Neuronal stem cell (in vitro differentiated cells): ENCODE data around the gene MAPK8IP2. TPM values are rescaled to one million over a fixed set of nuclear protein-coding genes. Genes with fewer than 3 reads are reported as not detected.
A peak's percentile ranks its signal among the peaks of the same experiment; 100 is the strongest.

Experiments
- DNase-seq: peaks from one replicate; pipeline ENCODE4 v3.0.0-alpha.2; 2013; ENCODE audit warnings: low spot score
- H2AFZ ChIP-seq: one replicate; pipeline ENCODE4 v1.6.1; 2013; ENCODE audit warnings: mild to moderate bottlenecking, low read length, inconsistent platforms
- H2AK5ac ChIP-seq: 2 replicates; pipeline ENCODE4 v1.6.1; 2013; ENCODE audit warnings: low read depth, mild to moderate bottlenecking, inconsistent platforms, low read length, moderate library complexity, mixed read lengths
- H2BK120ac ChIP-seq: 2 replicates; pipeline ENCODE4 v1.6.1; 2013; ENCODE audit warnings: low read depth, mild to moderate bottlenecking, inconsistent platforms, low read length, moderate library complexity, mixed read lengths
- H2BK12ac ChIP-seq: one replicate; pipeline ENCODE4 v1.6.1; 2013; ENCODE audit warnings: low read length, inconsistent platforms
- H2BK15ac ChIP-seq: 2 replicates; pipeline ENCODE4 v1.6.1; 2013; ENCODE audit warnings: mild to moderate bottlenecking, low read length, inconsistent platforms, mixed read lengths
- H2BK5ac ChIP-seq: one replicate; pipeline ENCODE4 v1.6.1; 2013; ENCODE audit warnings: inconsistent platforms, mild to moderate bottlenecking, low read length, moderate library complexity
- H3K14ac ChIP-seq: one replicate; pipeline ENCODE4 v1.6.1; 2013; ENCODE audit warnings: low read length, inconsistent platforms
- H3K18ac ChIP-seq: 2 replicates; pipeline ENCODE4 v1.6.1; 2013; ENCODE audit warnings: low read length, inconsistent platforms
- H3K23ac ChIP-seq: 2 replicates; pipeline ENCODE4 v1.6.1; 2013; ENCODE audit warnings: low read depth, mild to moderate bottlenecking, mixed read lengths, low read length, inconsistent platforms; ENCODE audit not compliant: poor library complexity
- H3K27ac ChIP-seq: replicated peaks from 3 replicates; pipeline ENCODE4 v1.5.1; 2013; ENCODE audit warnings: low read length, inconsistent platforms
- H3K27me3 ChIP-seq, 3 experiments: 2 replicates each; pipeline ENCODE4 v1.6.1; 2013; ENCODE audit warnings: low read length in 3 of 3, mild to moderate bottlenecking in 2 of 3, inconsistent platforms in 1 of 3, low read depth in 1 of 3, mixed read lengths in 1 of 3, moderate library complexity in 1 of 3; ENCODE audit not compliant: control insufficient read depth in 3 of 3, insufficient read depth in 3 of 3
- H3K36me3 ChIP-seq, 2 donors: replicated peaks in 1 of 2; 2 replicates each; pipeline ENCODE4 v1.6.1; 2013; ENCODE audit warnings: low read length in 2 of 2; ENCODE audit not compliant: control insufficient read depth in 2 of 2, insufficient read depth in 2 of 2
- H3K4ac ChIP-seq: 2 replicates; pipeline ENCODE4 v1.6.1; 2013; ENCODE audit warnings: inconsistent platforms, mild to moderate bottlenecking, low read length, moderate library complexity
- H3K4me1 ChIP-seq, 2 donors: 1 replicate in 1 of 2; 2 replicates in 1 of 2; pipeline ENCODE4 v1.6.1; 2013; ENCODE audit warnings: low read length in 2 of 2, low read depth in 1 of 2; ENCODE audit not compliant: control insufficient read depth in 2 of 2, insufficient read depth in 1 of 2
- H3K4me2 ChIP-seq: one replicate; pipeline ENCODE4 v1.6.1; 2013; ENCODE audit warnings: mild to moderate bottlenecking, low read length, inconsistent platforms; ENCODE audit not compliant: insufficient read depth, poor library complexity, severe bottlenecking
- H3K4me3 ChIP-seq, 2 donors: 2 replicates each; pipeline ENCODE4 v1.5.1; 2013; ENCODE audit warnings: low read length in 2 of 2, mild to moderate bottlenecking in 2 of 2, inconsistent platforms in 1 of 2, moderate library complexity in 1 of 2
- H3K79me1 ChIP-seq: one replicate; pipeline ENCODE4 v1.6.1; 2013; ENCODE audit warnings: low read depth, mild to moderate bottlenecking, inconsistent platforms, low read length, moderate library complexity
- H3K9ac ChIP-seq: one replicate; pipeline ENCODE4 v1.6.1; 2013; ENCODE audit warnings: mild to moderate bottlenecking, low read depth, low read length, inconsistent platforms; ENCODE audit not compliant: poor library complexity
- H3K9me3 ChIP-seq, 2 donors: replicated peaks in 1 of 2; 2 replicates each; pipeline versions ENCODE3 to v1.6.1; 2013; ENCODE audit warnings: low read length in 2 of 2, mild to moderate bottlenecking in 2 of 2, inconsistent platforms in 1 of 2, low read depth in 1 of 2, mixed read lengths in 1 of 2, moderate library complexity in 1 of 2; ENCODE audit not compliant: control insufficient read depth in 2 of 2, insufficient read depth in 1 of 2
- H4K8ac ChIP-seq: one replicate; pipeline ENCODE4 v1.6.1; 2013; ENCODE audit warnings: low read depth, mild to moderate bottlenecking, inconsistent platforms, low read length, moderate library complexity
- H4K91ac ChIP-seq: one replicate; pipeline ENCODE4 v1.6.1; 2013; ENCODE audit warnings: low read length, low read depth, mild to moderate bottlenecking, inconsistent platforms; ENCODE audit not compliant: poor library complexity
- WGBS, 2 donors: extraction: QIAGEN DNeasy Blood & Tissue Kit; methylation state at CpG; one replicate each; pipeline ENCODE4 v1.1.7; 2013; ENCODE audit warnings: missing lambda C conversion rate in 2 of 2, mixed read lengths in 1 of 2; ENCODE audit not compliant: insufficient read length in 2 of 2, insufficient replicate concordance in 1 of 2; ENCODE audit errors: extremely low coverage in 2 of 2; 5-methylcytosine and 5-hydroxymethylcytosine counted together
- polyA plus RNA-seq, 2 experiments: library from polyadenylated mRNA; stranded (reverse); fragments of 200-250 nt; gene quantifications; one replicate each; pipeline ENCODE4 v1.2.3, GENCODE V29; 2013

The MAPK8IP2 gene
- polyA plus RNA-seq (2013, experiment 1 of 2), result 1.2 TPM
- polyA plus RNA-seq (2013, experiment 2 of 2), result 1.2 TPM

DNA sequence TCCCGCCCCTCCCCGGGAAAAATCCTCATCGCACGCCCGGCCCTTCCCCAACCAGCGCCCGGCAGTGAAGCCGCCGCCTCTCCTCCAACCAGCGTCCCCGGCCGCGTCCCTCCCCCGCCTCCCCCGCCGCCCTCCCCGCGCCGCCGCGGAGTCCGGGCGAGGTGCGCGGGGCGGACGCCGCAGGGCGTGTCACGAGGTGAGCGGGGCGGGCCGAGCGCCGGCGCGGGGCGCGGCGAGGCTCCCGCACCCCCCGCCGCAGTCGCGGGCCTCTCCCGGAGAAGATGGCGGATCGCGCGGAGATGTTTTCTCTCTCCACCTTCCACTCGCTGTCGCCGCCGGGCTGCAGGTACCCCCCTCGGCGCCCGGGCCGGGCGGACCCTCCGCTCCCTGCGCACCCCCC, at the start of gene MAPK8IP2:
Gene MAPK8IP2 (plus strand): TSS at position 256 of the 400 bp plus-strand sequence. CDS start 26 bp downstream, at position 282.
- Histone ChIP-seq H2BK5ac (no peak within 1 kb of the TSS), H3K18ac (peak within 1 kb of the TSS; percentile 57), H2BK12ac (no peak within 1 kb of the TSS), H2AFZ (peak within 1 kb of the TSS; percentile 93), H3K4me1 (peaks cover 8 to 12% of the 10 kb centered on the region in 2 donors), H3K27ac (no peak within 1 kb of the TSS), H3K4me3 (peak within 1 kb of the TSS; percentile 46 to 77), H3K23ac (peak within 1 kb of the TSS; percentile 55), H4K91ac (no peak within 1 kb of the TSS), H2BK120ac (no peak within 1 kb of the TSS), H3K79me1 (peaks cover 2% of the 10 kb centered on the region), H3K9ac (peak within 1 kb of the TSS; percentile 50), H2AK5ac (no peak within 1 kb of the TSS), H3K36me3 (peaks cover 0 to 15% of the 10 kb centered on the region in 2 donors), H2BK15ac (no peak within 1 kb of the TSS), H3K4ac (no peak within 1 kb of the TSS), H4K8ac (no peak within 1 kb of the TSS), H3K9me3 (no peaks in the 10 kb centered on the region), H3K4me2 (peak within 1 kb of the TSS; percentile 66), H3K14ac (no peak within 1 kb of the TSS), H3K27me3 (peaks cover 0 to 17% (median 0%) of the 10 kb centered on the region in 3 experiments)
- no peak for DNase-seq
- no CpG with 5 or more reads among the region's 61 CpGs for WGBS, 2 donors

DNA sequence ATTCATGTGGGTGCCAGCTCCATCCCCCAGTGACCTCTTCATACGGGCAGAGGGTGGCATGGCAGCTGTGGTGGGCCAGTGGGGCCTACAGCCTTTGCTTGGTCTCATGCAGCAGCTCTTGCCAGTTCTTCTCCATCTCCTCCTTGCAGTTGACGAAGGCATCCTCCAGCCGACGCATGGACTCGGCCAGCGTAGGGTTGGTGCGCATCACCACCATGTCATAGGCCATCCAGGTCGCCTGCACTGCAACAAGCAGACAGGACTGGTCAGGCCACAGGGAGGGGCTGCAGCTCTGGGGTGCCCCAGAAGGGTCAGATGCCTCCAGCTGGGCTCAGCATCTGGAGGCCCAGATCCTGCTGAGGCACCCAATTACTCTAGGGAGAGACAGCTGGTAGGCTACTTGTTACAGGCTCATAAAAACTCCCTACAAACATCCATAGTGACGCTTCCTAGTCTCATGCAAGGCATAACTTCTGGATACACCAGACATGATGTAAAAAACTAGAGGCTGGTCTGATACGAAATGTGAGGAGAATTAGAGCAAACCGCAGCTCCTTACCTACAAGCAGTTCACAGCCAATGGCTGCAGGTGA, 49.3 kb upstream of the MAPK8IP2 start:
- no peak overlapping the region for H2AFZ ChIP-seq
- peaks cover 0 to 21% (median 0%) of the 10 kb centered on the region in 3 experiments for H3K27me3 ChIP-seq
- H2BK5ac ChIP-seq, result no peak overlapping the region
- no peaks in the 10 kb centered on the region for H3K9me3 ChIP-seq
- DNase-seq, result no peak
- no peak overlapping the region for H3K4me3 ChIP-seq
- H3K14ac ChIP-seq, result no peak overlapping the region
- no peak overlapping the region for H3K9ac ChIP-seq
- H3K79me1 ChIP-seq, result no peaks in the 10 kb centered on the region
- no peak overlapping the region for H2BK120ac ChIP-seq
- H3K27ac ChIP-seq, result no peak overlapping the region
- no CpG with 5 or more reads among the region's 11 CpGs for WGBS, 2 donors
- H3K4ac ChIP-seq, result no peak overlapping the region
- H3K36me3 ChIP-seq, result no peaks in the 10 kb centered on the region
- no peak overlapping the region for H2BK12ac ChIP-seq
- no peak overlapping the region for H3K18ac ChIP-seq
- no peak overlapping the region for H4K8ac ChIP-seq
- H3K4me2 ChIP-seq, result no peak overlapping the region
- no peak overlapping the region for H2BK15ac ChIP-seq
- no peak overlapping the region for H2AK5ac ChIP-seq
- no peak overlapping the region for H4K91ac ChIP-seq
- H3K23ac ChIP-seq, result peak overlapping the region; percentile 18
- H3K4me1 ChIP-seq, result no peaks in the 10 kb centered on the region

DNA sequence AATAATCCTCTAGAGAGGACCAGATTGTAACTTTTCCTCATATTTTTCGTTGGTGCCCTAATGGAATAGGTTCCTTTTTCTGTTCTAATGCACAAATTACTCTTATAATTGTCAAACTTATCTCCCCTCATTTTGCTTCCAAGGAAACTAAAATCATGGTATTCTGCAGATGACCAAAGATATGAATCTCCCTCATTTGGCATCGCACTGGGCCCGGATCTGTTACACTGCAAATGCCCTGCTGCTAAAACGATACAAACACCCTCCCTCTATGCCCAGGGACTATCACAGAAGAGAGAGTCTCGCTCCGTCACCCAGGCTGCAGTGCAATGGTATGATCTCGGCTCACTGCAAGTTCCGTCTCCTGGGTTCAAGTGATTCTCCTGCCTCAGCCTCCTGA, 47.3 kb upstream of the MAPK8IP2 start:
- Histone ChIP-seq H2BK15ac (no peak overlapping the region), H2BK12ac (no peak overlapping the region), H2AK5ac (no peak overlapping the region), H3K36me3 (no peaks in the 10 kb centered on the region), H4K8ac (no peak overlapping the region), H3K4me2 (no peak overlapping the region), H3K79me1 (no peaks in the 10 kb centered on the region), H3K4me1 (no peaks in the 10 kb centered on the region), H3K27me3 (peaks cover 0 to 21% (median 0%) of the 10 kb centered on the region in 3 experiments), H4K91ac (no peak overlapping the region), H3K4ac (no peak overlapping the region), H2AFZ (no peak overlapping the region), H3K14ac (no peak overlapping the region), H3K9me3 (no peaks in the 10 kb centered on the region), H2BK120ac (no peak overlapping the region), H2BK5ac (no peak overlapping the region), H3K4me3 (no peak overlapping the region), H3K18ac (no peak overlapping the region), H3K9ac (no peak overlapping the region), H3K23ac (no peak overlapping the region), H3K27ac (no peak overlapping the region)
- no CpG with 5 or more reads among the region's 8 CpGs for WGBS, 2 donors
- no peak for DNase-seq

DNA sequence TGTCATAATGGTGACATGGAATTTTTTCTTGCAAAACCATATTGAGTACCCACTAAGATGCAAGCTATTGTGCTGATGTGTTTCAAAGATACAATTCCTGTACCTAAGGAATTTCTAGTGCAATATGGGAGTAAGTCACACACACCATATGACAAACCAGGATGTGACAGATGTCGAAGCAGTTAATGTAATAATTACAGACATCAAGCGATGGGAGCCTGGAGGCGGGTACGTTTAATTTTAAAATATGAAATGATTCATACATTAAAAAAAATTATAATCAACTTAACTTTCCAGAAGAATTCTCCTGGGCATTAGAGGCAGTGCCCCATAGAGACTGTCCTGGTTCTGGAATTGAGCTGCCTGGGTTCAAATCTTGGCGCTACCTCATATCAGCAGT, 43.9 kb upstream of the MAPK8IP2 start:
- Histone ChIP-seq H3K27me3 (peaks cover 0 to 22% (median 0%) of the 10 kb centered on the region in 3 experiments), H3K27ac (no peak overlapping the region), H3K79me1 (peaks cover 1% of the 10 kb centered on the region), H3K4ac (no peak overlapping the region), H3K14ac (no peak overlapping the region), H2BK12ac (no peak overlapping the region), H3K9ac (no peak overlapping the region), H2BK5ac (no peak overlapping the region), H2AK5ac (no peak overlapping the region), H3K4me3 (no peak overlapping the region), H3K4me2 (no peak overlapping the region), H4K8ac (no peak overlapping the region), H2BK15ac (no peak overlapping the region), H3K9me3 (no peaks in the 10 kb centered on the region), H3K36me3 (no peaks in the 10 kb centered on the region), H3K4me1 (no peaks in the 10 kb centered on the region), H4K91ac (no peak overlapping the region), H3K18ac (no peak overlapping the region), H2BK120ac (no peak overlapping the region), H3K23ac (no peak overlapping the region), H2AFZ (no peak overlapping the region)
- no peak for DNase-seq
- WGBS, 2 donors, result no CpG with 5 or more reads among the region's 5 CpGs
